Small intestine (tissue), 7 donors: ENCODE data around the gene PCDH15. TPM values are rescaled to one million over a fixed set of nuclear protein-coding genes. Genes with fewer than 3 reads are reported as not detected.
A peak's percentile ranks its signal among the peaks of the same experiment; 100 is the strongest.

Source experiments
- DNase-seq, 2 donors: peaks; one replicate each; pipeline versions ENCODE4 v3.0.0 to v3.0.0-alpha.2; 2013
- FAIRE-seq: peaks from 2 replicates; lab custom pipeline; 2012; peaks lifted over from hg19 to GRCh38; lab: Jason Lieb, UNC
- H3K27ac ChIP-seq, 3 donors: one replicate each; pipeline ENCODE4 v1.5.1; 2013; ENCODE audit warnings: low read length in 2 of 3, mild to moderate bottlenecking in 2 of 3, control low read depth in 1 of 3, inconsistent platforms in 1 of 3, low read depth in 1 of 3, moderate library complexity in 1 of 3
- H3K27me3 ChIP-seq, 3 donors: one replicate each; pipeline ENCODE4 v1.6.1; 2013; ENCODE audit warnings: low read length in 3 of 3, inconsistent platforms in 1 of 3; ENCODE audit not compliant: control insufficient read depth in 3 of 3, insufficient read depth in 3 of 3
- H3K36me3 ChIP-seq, 3 donors: one replicate each; pipeline ENCODE4 v1.6.1; 2013; ENCODE audit warnings: low read length in 3 of 3, inconsistent platforms in 1 of 3, low read depth in 1 of 3, mild to moderate bottlenecking in 1 of 3, moderate library complexity in 1 of 3; ENCODE audit not compliant: control insufficient read depth in 3 of 3, insufficient read depth in 2 of 3
- H3K4me1 ChIP-seq, 3 donors: one replicate each; pipeline ENCODE4 v1.6.1; 2013; ENCODE audit warnings: low read length in 2 of 3, inconsistent platforms in 1 of 3, low read depth in 1 of 3, mild to moderate bottlenecking in 1 of 3, moderate library complexity in 1 of 3; ENCODE audit not compliant: control insufficient read depth in 3 of 3, insufficient read depth in 2 of 3
- H3K4me3 ChIP-seq, 3 donors: one replicate each; pipeline ENCODE4 v1.5.1; 2013; ENCODE audit warnings: low read length in 3 of 3, control low read depth in 1 of 3, inconsistent platforms in 1 of 3, low read depth in 1 of 3, mild to moderate bottlenecking in 1 of 3, moderate library complexity in 1 of 3
- H3K9me3 ChIP-seq, 2 donors: one replicate each; pipeline ENCODE4 v1.6.1; 2013; ENCODE audit warnings: low read depth in 1 of 2, low read length in 1 of 2; ENCODE audit not compliant: control insufficient read depth in 2 of 2, insufficient read depth in 1 of 2
- WGBS, 3 donors: extraction: QIAGEN DNeasy Blood & Tissue Kit; methylation state at CpG; one replicate each; pipeline ENCODE4 v1.1.7; 2013; 5-methylcytosine and 5-hydroxymethylcytosine counted together
- polyA plus RNA-seq, 4 donors: library from polyadenylated mRNA; stranded (reverse) in 3 of 4; unstranded in 1 of 4; fragments of 200-250 nt in 3 of 4; fragments of 120-200 nt in 1 of 4; gene quantifications; one replicate each; pipeline versions ENCODE4 v1.2.1 to v1.2.3, GENCODE V29; 2013
- donor health status: healthy with polysubstance abuse.
- donor health status: control.
- donor health status: control.
- donor health status: Bipolar disorder and iron deficiency.
- donor health status: healthy.

Gene PCDH15
- polyA plus RNA-seq, 4 donors: 0.12 to 0.21 TPM; not detected in 2

DNA sequence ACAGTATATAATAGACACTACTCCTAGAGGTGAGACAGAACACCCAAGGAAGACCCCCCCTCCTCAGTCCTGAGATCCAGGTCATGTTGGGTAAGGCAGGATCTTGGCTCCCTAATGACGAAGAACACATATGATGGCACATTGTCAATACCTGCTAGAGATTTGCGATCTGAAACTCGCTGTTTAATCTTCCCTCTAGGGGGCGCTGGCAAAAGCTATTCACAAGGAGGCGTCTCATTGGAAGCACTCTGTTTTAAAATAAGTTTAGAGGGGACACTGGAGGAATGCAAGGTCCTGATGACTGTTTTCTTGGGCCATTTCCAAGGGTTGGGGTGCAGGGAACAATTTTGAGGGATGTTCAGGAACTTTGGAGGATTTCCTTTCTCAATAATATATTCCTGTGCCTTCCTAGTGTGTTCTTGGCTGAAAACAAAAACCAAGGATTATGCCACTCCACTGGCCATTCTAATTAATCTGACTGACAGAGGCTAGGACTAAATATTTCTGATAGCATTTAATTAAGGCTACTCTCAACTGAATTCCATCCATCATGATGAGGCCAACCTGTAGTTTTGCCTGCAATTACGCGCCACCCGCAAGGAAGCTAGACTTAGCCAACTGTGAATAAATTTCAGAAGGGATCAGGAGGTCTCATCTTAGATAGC is 1014.7 kb downstream of the PCDH15 start:
- 75 to 81% (median 80%) methylated on average over 8 of the region's 8 CpGs for WGBS, 3 donors
- FAIRE-seq (no peak), DNase-seq (no peak)
- Histone ChIP-seq H3K4me1 (no peaks in the 10 kb centered on the region), H3K36me3 (no peaks in the 10 kb centered on the region), H3K27me3 (no peaks in the 10 kb centered on the region), H3K27ac (no peak overlapping the region), H3K9me3 (no peaks in the 10 kb centered on the region), H3K4me3 (no peak overlapping the region)

DNA sequence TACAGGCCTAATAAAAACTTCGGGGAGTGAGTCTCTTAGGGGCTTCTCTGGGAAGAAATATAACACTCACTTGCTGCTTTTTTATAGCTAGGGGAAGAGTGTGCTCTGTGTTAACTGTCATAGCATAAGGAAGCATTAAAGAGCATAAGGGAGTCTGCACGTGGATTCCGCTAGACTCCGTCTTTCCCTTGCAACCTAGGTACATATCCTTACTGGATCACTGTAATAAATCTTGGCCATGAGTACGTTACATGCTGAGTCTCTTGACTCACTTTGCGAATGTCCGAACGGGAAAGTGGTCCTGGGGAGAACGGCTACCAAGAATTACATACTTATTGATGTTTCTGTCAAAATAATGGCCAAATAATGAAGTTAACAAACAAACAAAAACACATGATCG is 1029.3 kb downstream of the PCDH15 start:
- 71 to 85% (median 79%) methylated on average over 10 of the region's 10 CpGs for WGBS, 3 donors
- no peak overlapping the region for H3K27ac ChIP-seq
- DNase-seq: no peak
- H3K4me3 ChIP-seq: no peak overlapping the region
- no peaks in the 10 kb centered on the region for H3K36me3 ChIP-seq
- H3K4me1 ChIP-seq: no peaks in the 10 kb centered on the region
- no peak for FAIRE-seq
- H3K9me3 ChIP-seq: no peaks in the 10 kb centered on the region
- no peaks in the 10 kb centered on the region for H3K27me3 ChIP-seq

DNA sequence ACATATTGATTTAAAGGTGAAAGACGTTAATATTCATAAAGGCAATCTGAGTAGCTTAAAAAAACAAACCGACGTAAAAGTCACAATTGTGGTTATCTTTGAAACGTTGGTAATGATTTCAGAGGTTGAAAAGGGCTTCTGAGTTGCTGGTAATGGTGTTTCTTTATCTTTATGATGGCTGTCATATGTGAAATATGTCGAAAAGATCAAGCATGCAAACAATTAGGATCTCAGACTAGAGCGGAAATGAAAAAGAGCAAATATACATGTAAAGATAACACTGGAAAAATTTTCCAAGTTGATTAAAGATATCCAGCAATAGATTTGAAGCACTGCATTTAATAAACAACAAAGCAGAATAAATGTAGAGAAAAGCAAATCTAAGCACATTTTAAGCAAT is 1030.1 kb downstream of the PCDH15 start:
- Histone ChIP-seq H3K4me3 (no peak overlapping the region), H3K4me1 (no peaks in the 10 kb centered on the region), H3K36me3 (no peaks in the 10 kb centered on the region), H3K27me3 (no peaks in the 10 kb centered on the region), H3K9me3 (no peaks in the 10 kb centered on the region), H3K27ac (no peak overlapping the region)
- FAIRE-seq (no peak), DNase-seq (peak in 1 of 2 donors; percentile 16)
- 13 to 55% (median 24%) methylated on average over 6 of the region's 6 CpGs for WGBS, 3 donors

DNA sequence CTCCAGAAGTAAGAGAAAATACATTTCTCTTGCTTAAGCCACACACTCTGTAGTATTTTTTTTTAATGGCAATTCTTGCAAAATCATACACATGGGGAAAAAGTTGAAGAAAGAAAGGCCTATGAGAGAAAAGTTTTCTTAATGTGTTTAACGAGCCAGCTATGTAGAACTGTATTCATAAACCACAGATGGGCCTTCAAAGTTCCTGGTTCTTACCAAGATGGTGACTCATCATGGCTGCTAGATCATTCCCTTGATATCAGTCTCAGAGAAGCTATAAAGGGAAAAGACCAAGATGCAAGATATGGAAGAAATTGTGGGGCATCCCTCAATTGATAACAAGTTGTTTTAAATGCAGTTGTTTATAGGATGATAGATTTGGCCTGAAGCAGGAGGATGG is 1035.7 kb downstream of the PCDH15 start:
- H3K27me3 ChIP-seq: no peaks in the 10 kb centered on the region
- H3K9me3 ChIP-seq: peaks cover 0 to 3% of the 10 kb centered on the region in 2 donors
- H3K27ac ChIP-seq: no peak overlapping the region
- FAIRE-seq: no peak
- H3K4me3 ChIP-seq: no peak overlapping the region
- no peaks in the 10 kb centered on the region for H3K36me3 ChIP-seq
- WGBS, 3 donors: 71 to 84% (median 75%) methylated on average over 1 of the region's 1 CpG
- DNase-seq: no peak
- no peaks in the 10 kb centered on the region for H3K4me1 ChIP-seq

DNA sequence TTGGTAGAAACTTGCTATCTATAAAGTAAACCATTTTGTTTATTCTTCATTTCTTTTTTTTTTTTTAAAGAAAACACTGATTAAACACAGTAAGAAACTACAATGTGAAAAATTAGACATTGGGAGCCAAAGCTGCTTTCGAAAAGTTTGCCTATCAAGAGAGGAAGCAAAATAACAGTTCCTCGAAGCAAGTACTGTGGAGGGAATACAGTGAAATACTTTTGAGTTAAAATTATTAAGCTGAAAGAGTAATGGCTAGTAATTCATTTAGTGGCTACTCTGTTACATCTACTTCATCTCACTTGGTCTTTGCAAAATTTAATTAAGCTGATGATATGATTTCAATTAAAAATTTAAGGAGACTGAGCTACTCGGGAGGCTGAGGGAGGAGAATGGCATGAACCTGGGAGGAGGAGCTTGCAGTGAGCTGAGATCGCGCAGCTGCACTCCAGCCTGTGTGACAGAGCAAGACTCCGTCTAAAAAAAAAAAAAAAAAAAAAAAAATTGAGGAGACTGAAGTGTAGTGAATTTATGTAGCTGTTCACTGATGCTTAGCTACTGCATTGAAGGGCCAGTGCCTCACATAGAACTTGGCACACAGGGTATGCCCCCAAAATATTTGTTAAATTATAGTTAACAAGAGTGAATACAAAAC is 1046.3 kb downstream of the PCDH15 start:
- 44 to 54% (median 46%) methylated on average over 6 of the region's 6 CpGs for WGBS, 3 donors
- H3K9me3 ChIP-seq: no peaks in the 10 kb centered on the region
- no peaks in the 10 kb centered on the region for H3K27me3 ChIP-seq
- no peak overlapping the region for H3K27ac ChIP-seq
- no peaks in the 10 kb centered on the region for H3K36me3 ChIP-seq
- FAIRE-seq: no peak
- H3K4me1 ChIP-seq: no peaks in the 10 kb centered on the region
- H3K4me3 ChIP-seq: no peak overlapping the region
- DNase-seq: no peak
